ENCODE measurements around the gene RBCK1.
"Not testable (repeated sequence)": the region's sequence is repeated elsewhere in the genome, so short reads cannot be mapped to it uniquely, and the experiment has no call there.

The RBCK1 gene

DNA sequence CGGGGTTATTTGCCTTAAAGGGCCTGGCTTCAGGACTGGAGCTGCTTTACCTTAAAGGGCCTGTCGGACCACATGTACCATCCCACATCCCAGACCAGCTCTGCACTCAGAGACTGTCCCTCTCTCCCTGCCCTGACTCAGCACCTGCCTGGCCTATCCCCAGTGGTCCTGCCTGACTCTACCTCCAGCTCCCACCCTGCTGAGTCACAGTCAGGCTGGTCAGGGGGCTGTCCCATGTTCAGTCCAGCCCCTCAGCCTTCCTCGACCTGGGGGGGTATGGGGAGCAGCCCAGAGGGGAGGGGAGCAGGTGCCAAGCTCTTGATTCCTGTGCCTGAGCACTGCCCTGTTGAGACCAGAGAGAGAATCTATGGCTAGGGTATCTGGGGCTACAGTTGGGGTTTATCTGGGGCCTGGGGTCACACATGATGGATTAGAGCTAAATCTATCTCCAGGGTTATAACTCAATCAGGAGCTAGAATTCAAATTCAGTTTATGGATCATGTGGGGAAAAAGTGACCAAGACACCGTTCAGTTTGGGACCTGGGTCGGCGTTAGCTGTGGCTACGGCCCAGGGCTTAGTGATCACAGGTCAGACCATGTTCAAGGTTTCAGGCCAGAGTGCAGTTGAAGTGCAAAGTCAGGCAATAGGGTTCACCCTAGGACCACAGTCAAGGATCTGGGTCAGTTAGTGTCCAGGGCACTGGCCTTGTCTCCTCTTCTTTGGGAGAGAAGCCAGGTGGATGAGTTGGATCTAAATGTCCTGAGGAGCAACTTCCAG lies 36.9 kb upstream of the RBCK1 start:
- H3K4me3 Mint-ChIP-seq, result no peak overlapping the region
- H3K36me3 Mint-ChIP-seq, result no peaks in the 10 kb centered on the region
- DNase-seq, result no peak
- no peak overlapping the region for H3K27ac Mint-ChIP-seq
- H3K4me1 Mint-ChIP-seq, result peaks cover 45% of the 10 kb centered on the region
- H3K27me3 Mint-ChIP-seq, result no peaks in the 10 kb centered on the region
- H3K9me3 Mint-ChIP-seq, result no peaks in the 10 kb centered on the region
- CTCF ChIA-PET, result interaction anchor here (0.6 kb wide), 1 partner anchor 135 kb away, joined by 3 read pairs; no protein-coding TSS in a partner anchor

DNA sequence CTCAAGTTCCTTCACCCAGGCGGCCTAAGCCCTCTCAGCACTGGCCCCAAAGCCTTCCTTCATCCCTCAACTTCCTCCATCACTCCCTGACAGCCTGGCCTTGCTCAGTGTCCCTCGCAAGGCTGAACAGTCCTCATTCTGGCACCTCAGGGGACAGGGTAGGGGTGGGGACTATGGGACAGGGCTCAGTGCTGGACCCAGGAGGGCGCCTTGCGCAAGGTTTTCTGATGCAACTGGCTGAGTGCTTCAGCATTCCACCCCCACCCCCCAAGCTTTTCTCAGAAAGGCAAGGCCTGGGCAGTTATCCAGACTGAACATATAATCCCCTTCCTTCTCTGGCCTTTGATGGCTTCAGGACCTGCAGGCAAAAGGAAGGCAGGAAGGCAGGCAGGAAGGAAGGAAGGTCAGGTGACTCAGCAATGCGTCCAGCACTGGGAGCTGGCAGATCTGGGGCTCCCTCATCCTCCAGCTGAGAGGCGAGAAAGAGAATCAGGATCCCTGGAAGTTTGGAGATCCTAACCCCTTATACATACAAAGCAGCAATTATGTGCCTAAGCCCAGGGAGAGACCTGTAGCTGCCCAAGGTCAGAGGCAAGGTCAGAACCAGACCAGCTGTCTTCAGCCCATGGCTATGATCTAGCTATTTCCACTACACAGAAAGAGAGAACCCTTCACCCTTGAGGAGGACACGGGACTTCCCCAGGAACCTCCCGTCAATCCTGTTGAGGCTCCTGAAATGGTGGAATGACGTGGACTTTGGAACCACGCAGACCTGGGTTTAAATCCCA lies 36.1 kb upstream of the RBCK1 start:
- CTCF ChIA-PET, result interaction anchor here (0.9 to 1.6 kb wide), 3 partner anchors 8 to 17 kb away, joined by 3 to 5 read pairs (median 4); no protein-coding TSS in a partner anchor
- Mint-ChIP-seq H3K27ac (peak overlapping the region; percentile 42), H3K36me3 (no peaks in the 10 kb centered on the region), H3K4me3 (no peak overlapping the region), H3K4me1 (peaks cover 39% of the 10 kb centered on the region), H3K9me3 (no peaks in the 10 kb centered on the region), H3K27me3 (peaks cover 4% of the 10 kb centered on the region)
- DNase-seq, result no peak

DNA sequence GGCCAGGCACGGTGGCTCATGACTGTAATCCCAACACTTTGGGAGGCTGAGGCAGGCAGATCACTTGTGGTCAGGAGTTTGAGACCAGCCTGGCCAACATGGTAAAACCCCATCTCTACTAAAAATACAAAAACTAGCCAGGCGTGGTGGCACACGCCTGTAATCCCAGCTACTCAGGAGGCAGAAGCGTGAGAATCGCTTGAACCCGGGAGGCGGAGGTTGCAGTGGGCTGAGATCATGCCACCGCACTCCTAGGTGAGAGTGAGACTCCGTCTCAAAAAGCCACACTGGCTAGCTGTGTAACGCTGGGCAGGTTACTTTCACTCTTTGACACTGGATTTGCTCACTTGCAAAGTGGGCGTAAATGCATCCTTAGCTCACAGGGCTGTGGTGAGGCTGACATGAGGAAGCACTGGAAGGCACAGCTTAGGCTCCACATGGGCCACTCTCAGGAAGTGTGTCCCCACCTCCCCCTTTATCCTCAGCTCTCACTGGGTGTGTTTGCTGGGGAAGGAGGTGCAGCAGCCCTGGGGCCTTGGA lies 35.5 kb upstream of the RBCK1 start:
- H3K36me3 Mint-ChIP-seq, H3K27ac Mint-ChIP-seq, H3K9me3 Mint-ChIP-seq, H3K4me3 Mint-ChIP-seq, DNase-seq, H3K27me3 Mint-ChIP-seq: not testable (repeated sequence)
- CTCF ChIA-PET, result interaction anchor here (0.5 to 1.6 kb wide), 4 partner anchors 9 to 72 kb away, joined by 3 to 5 read pairs (median 4); no protein-coding TSS in a partner anchor
- H3K4me1 Mint-ChIP-seq, result peaks cover 33% of the 10 kb centered on the region

DNA sequence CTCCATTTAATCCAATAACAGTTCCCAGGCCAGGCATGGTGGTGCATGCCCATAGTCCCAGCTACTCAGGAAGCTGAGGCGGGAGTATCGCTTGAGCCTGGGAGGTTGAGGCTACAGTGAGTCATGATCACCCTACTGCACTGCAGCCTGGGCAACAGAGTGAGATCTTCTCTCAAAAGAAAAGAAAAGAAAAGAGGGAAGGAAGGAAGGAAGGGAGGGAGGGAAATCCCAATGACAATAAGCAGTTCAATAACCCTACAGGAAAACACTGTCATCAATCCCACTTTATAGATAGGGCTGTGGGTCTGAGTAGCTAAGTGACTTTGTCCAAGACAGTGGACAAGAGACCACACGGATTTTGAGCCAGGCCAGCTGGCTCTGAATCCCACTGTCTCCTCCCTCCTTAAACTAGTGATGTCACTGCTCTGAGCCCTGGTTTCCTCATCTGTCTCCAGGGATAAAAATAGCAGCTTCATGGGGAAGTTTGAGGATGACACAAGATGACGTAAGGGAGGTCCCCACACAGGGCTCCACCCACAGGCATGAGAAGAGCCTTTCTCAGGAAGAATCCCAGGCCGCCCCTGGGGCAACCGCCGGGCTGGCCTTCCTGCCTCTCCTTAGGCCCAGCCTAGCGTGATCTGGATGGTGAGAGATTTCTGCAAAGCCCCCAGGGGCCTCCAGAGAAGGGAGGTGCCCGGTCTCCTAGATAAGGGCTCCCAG lies 34.8 kb upstream of the RBCK1 start:
- no peak for DNase-seq
- CTCF ChIA-PET, result interaction anchor here (0.5 to 1.6 kb wide), 2 partner anchors 19 to 73 kb away, joined by 3 to 5 read pairs; no protein-coding TSS in a partner anchor
- Mint-ChIP-seq H3K4me1 (peaks cover 35% of the 10 kb centered on the region), H3K27ac (peak overlapping the region; percentile 40), H3K4me3 (no peak overlapping the region), H3K9me3 (no peaks in the 10 kb centered on the region), H3K27me3 (peaks cover 9% of the 10 kb centered on the region), H3K36me3 (no peaks in the 10 kb centered on the region)

DNA sequence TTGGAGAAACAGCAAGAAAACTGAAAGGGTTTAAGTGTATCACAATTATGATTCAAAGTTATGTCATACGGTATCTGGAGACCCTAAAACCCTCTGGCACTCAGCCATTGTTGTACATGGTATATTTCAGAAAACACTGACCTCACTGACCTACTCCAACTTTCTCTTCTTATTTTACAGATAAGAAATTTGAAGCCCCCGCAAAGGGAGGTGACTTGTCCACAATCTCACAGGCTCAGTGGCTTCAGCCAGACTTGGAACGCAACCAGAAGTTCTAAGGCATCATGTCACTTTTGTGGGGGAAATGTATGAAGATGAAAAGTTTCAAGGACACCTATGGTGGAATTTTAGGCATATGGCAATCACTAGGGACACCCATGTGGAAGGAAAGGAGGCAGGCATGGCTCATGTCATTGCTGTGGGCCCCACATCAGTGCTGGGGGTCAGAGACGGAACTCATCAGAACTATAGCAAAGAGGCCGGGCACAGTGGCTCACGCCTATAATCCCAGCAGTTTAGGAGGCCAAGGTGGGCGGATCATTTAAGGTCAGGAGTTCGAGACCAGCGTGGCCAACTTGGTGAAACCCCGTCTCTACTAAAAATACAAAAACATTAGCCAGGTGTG lies 32.7 kb upstream of the RBCK1 start:
- CTCF ChIA-PET, result no interaction called here
- H3K4me1 Mint-ChIP-seq, result peaks cover 33% of the 10 kb centered on the region
- peaks cover 9% of the 10 kb centered on the region for H3K27me3 Mint-ChIP-seq
- no peaks in the 10 kb centered on the region for H3K9me3 Mint-ChIP-seq
- DNase-seq, result no peak
- no peaks in the 10 kb centered on the region for H3K36me3 Mint-ChIP-seq
- no peak overlapping the region for H3K27ac Mint-ChIP-seq
- H3K4me3 Mint-ChIP-seq, result no peak overlapping the region

DNA sequence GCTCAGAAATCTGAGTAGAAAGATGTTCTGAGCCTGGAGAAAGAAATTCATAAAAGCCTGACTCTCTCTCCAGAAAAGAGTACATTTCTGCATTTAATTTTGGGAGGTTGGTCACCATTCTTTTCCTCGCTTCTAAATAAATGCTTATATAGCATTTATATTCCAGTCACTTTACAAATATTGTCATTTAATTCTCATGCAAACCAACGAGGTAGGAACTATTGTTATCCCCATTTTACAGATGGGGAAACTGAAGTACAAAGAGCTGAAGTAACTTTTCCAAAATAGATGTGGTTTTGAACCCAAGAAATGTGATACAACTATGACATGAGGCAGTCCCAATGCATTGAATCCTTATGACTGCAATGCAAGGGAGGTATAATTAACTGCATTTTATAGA lies 32.0 kb upstream of the RBCK1 start:
- peaks cover 33% of the 10 kb centered on the region for H3K4me1 Mint-ChIP-seq
- no peak overlapping the region for H3K4me3 Mint-ChIP-seq
- H3K9me3 Mint-ChIP-seq, result no peaks in the 10 kb centered on the region
- H3K27ac Mint-ChIP-seq, result no peak overlapping the region
- CTCF ChIA-PET, result no interaction called here
- no peak for DNase-seq
- no peaks in the 10 kb centered on the region for H3K36me3 Mint-ChIP-seq
- H3K27me3 Mint-ChIP-seq, result peaks cover 9% of the 10 kb centered on the region

DNA sequence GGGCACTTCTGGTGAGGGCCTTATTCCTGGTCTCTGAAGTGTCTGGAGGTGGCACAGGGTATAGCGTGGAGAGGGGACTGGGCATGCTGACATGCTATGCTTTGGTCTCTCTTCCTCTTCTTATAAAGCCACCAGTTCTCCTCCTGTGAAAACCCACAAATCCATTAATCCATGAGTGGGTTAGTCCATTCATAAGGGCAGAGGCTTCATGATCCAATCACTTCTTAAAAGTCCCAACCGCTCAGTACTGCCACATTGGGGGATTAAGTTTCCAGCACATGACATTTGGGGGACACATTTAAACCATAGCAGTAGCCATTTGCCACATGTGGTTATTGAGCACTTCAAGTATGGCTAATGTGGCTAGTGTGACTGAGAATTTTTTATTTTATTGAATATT lies 31.3 kb upstream of the RBCK1 start:
- peaks cover 28% of the 10 kb centered on the region for H3K4me1 Mint-ChIP-seq
- H3K9me3 Mint-ChIP-seq, result no peaks in the 10 kb centered on the region
- CTCF ChIA-PET, result no interaction called here
- no peak overlapping the region for H3K27ac Mint-ChIP-seq
- peaks cover 9% of the 10 kb centered on the region for H3K27me3 Mint-ChIP-seq
- H3K4me3 Mint-ChIP-seq, result no peak overlapping the region
- no peak for DNase-seq
- H3K36me3 Mint-ChIP-seq, result no peaks in the 10 kb centered on the region

DNA sequence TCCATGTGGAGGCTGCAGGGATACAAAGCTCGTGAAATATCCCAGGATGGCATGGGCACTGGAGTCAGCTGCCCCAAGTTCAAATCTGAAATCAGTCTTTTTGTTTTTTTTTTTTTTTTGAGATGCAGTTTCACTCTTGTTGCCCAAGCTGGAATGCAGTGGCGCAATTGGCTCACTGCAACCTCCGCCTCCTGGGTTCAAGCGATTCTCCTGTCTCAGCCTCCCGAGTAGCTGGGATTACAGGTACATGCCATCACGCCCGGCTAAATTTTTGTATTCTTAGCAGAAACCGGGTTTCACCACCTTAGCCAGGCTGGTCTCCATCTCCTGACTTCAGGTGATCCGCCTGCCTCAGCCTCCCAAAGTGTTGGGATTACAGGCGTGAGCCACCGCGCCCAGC lies 30.5 kb upstream of the RBCK1 start:
- CTCF ChIA-PET, H3K36me3 Mint-ChIP-seq, H3K27me3 Mint-ChIP-seq, H3K4me3 Mint-ChIP-seq, H3K9me3 Mint-ChIP-seq, H3K27ac Mint-ChIP-seq, DNase-seq: not testable (repeated sequence)
- H3K4me1 Mint-ChIP-seq, result peaks cover 27% of the 10 kb centered on the region

DNA sequence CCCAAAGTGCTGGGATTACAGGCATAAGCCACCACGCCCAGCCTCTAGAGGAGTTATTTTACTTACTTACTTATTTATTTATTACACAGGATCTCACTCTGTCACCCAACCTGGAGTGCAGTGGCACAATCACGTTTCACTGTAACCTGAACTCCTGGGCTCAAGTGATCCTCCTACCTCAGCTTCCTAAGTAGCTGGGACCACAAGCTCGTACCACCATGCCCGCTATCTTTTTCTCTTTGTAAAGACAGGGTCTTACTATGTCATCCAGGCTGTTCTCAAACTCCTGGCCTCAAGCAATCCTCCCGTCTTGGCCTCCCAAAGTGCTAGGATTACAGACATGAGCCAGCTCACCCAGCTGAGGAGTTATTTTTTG lies 29.1 kb upstream of the RBCK1 start:
- Mint-ChIP-seq H3K36me3 (peaks cover 2% of the 10 kb centered on the region), H3K9me3 (no peaks in the 10 kb centered on the region), H3K4me1 (peaks cover 30% of the 10 kb centered on the region), H3K27ac (peak overlapping the region; percentile 78), H3K4me3 (peak overlapping the region; percentile 83), H3K27me3 (peaks cover 9% of the 10 kb centered on the region)
- CTCF ChIA-PET, result no interaction called here
- no peak for DNase-seq

DNA sequence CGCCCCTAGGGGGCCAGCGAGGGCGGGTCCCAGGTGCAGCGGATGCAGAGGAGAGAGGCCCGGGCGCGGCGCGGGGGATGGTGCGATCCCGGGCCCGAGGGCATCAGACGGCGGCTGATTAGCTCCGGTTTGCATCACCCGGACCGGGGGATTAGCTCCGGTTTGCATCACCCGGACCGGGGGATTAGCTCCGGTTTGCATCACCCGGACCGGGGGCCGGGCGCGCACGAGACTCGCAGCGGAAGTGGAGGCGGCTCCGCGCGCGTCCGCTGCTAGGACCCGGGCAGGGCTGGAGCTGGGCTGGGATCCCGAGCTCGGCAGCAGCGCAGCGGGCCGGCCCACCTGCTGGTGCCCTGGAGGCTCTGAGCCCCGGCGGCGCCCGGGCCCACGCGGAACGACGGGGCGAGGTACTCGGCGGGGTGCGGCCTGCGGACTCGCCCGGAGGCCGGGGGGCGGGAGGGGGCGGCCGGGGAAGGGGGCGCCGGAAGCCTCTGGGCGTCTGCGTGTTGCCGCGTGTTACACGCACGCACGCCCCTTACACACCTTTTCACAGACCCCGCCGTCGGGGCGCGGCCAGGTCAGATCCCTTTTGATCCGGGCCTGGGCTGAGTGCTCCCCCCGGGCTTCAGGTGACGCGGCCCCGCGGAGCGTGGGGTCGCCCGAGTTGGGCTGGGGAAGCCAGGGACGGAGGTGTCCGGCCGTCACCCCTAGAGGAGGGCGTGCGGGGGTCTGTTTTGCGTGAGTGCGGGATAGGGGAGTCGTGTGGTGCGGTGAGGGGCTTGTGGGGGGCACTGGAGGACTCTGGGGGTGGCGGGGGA lies 27.1 kb upstream of the RBCK1 start:
- peaks cover 11% of the 10 kb centered on the region for H3K36me3 Mint-ChIP-seq
- H3K4me3 Mint-ChIP-seq, result peak overlapping the region; percentile 83
- peaks cover 36% of the 10 kb centered on the region for H3K4me1 Mint-ChIP-seq
- CTCF ChIA-PET, result no interaction called here
- H3K27me3 Mint-ChIP-seq, result peaks cover 9% of the 10 kb centered on the region
- DNase-seq, result peak; percentile 74
- peak overlapping the region; percentile 94 for H3K27ac Mint-ChIP-seq
- H3K9me3 Mint-ChIP-seq, result no peaks in the 10 kb centered on the region

DNA sequence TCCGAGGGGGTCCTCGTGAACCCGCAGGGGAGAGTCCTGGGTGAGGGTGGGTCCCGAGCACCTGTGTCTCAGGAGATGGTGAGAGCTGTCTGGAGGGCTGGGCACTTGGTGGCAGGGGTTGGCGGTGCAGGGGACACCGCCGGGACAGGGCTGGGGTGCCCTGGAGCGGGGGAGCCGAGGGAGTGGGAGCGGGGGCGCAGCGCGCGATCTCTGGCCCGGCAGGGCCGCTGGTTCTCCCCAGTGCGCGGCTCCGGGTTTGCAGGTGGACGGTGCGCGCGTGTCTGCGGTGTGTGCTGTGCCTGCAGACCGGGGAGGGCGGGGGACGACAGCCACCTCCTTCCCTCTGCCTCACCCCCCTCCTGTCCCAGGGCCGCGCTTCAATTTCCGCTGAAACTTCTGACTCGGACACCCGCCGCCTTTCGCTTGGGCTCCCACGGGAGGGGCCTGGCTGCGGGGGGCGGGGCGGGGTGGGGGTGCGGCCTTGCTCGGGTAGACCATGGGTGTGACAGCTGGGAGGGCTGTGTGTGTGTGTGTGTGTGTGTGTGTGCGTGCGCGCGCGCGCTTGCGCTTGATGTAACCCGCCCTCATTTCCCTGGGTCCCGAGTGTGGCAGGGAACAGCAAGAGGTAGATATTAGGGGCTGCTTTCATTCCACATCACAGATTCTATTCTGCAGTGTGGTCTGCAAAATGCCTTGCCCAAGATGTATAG lies 26.4 kb upstream of the RBCK1 start:
- DNase-seq, result peak; percentile 91
- CTCF ChIA-PET, result interaction anchor here (1.0 to 1.4 kb wide), 2 partner anchors 25 to 50 kb away, joined by 3 to 4 read pairs; no protein-coding TSS in a partner anchor
- Mint-ChIP-seq H3K27ac (peak overlapping the region; percentile 88), H3K36me3 (peaks cover 13% of the 10 kb centered on the region), H3K4me3 (peak overlapping the region; percentile 77), H3K4me1 (peaks cover 36% of the 10 kb centered on the region), H3K9me3 (no peaks in the 10 kb centered on the region), H3K27me3 (peaks cover 5% of the 10 kb centered on the region)

DNA sequence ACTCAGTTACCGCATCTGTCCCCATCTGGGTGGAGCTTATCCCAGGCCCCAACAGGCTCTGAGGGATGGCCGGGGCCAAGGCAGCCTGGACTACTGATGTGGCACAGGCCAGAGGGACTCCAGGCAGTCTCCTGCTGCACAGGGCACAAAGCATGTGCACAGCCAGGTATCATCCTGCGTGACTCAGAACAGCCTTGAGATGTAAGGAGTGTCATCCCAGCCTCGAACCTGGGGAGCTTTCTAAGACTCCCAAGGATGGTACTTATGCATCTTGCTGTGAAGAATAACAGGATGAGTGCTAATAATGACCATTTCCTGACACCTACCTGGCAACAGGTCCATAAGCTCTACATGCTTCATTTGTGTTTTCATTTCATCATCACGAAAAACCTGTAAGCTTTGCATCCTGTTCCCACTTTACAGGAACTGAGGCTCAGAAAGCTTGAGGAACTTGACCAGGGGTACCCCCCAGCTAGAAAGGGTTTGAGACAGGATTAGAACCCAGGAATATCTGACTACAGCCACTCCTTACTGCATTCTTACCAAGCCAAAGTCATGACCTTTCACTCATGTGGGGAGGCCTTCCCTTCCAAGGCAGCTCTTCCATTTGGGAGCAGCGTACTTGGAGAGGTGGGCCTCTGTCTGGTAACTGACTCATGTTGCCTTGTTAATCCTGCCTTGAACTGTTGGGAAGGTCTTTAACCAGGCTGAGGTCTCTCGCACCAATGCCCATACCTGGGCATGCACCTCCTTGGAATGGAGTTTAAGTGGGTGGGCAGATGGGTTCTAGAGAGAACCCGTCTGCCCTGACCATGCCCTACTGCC lies 25.6 kb upstream of the RBCK1 start:
- H3K4me3 Mint-ChIP-seq, result peak overlapping the region; percentile 77
- peaks cover 5% of the 10 kb centered on the region for H3K27me3 Mint-ChIP-seq
- peaks cover 15% of the 10 kb centered on the region for H3K36me3 Mint-ChIP-seq
- H3K4me1 Mint-ChIP-seq, result peaks cover 36% of the 10 kb centered on the region
- peak overlapping the region; percentile 88 for H3K27ac Mint-ChIP-seq
- DNase-seq, result no peak
- CTCF ChIA-PET, result interaction anchor here (0.6 to 1.4 kb wide), 3 partner anchors 25 to 96 kb away, joined by 3 to 4 read pairs (median 3); no protein-coding TSS in a partner anchor
- no peaks in the 10 kb centered on the region for H3K9me3 Mint-ChIP-seq

Data from activated naive CD4-positive, alpha-beta T cell treated with anti-CD3 and anti-CD28 coated beads, Interleukin-2, amount 10 ng/mL, durations not matched to agents 7 days and 5 days (primary cell).